IMR-90 (cell line): Measurements from ENCODE around the gene LPIN1. TPM values are rescaled to one million over a fixed set of nuclear protein-coding genes. Genes with fewer than 3 reads are reported as not detected.

Experiments
- ATAC-seq: fragments of 200-7000 bp; cut with Tn5 transposase; 2 replicates; pipeline ENCODE4 v1.9.1; 2020; ENCODE audit warnings: low read depth, mild to moderate bottlenecking, moderate library complexity
- BruUV-seq: library from RNA; stranded (reverse); fragments of 400-500 nt; replicated peaks from 2 replicates; lab custom pipeline; 2021; lab: Mats Ljungman, UMichigan
- CTCF ChIA-PET: fragments of 300-600 bp; formaldehyde crosslinking; extraction: SDS; loops from one replicate; lab custom pipeline; 2021; ENCODE audit warnings: antibody characterized with exemption; lab: Yijun Ruan, JAX
- POLR2A ChIA-PET: fragments of 300-600 bp; sonication (Branson Sonifier 250); formaldehyde crosslinking; loops from one replicate; lab custom pipeline; 2022; ENCODE audit warnings: antibody characterized with exemption; ENCODE audit not compliant: unreplicated experiment; lab: Charles Lee
- DNase-seq: peaks from one replicate; pipeline ENCODE4 v3.0.0; 2013
- H2AFZ ChIP-seq: replicated peaks from 2 replicates; pipeline ENCODE3; 2013; ENCODE audit warnings: low read length, mild to moderate bottlenecking; ENCODE audit not compliant: poor library complexity
- H2AK5ac ChIP-seq: 2 replicates; pipeline ENCODE4 v1.6.1; 2013; ENCODE audit warnings: low read depth, low read length, inconsistent platforms
- H2AK9ac ChIP-seq: replicated peaks from 2 replicates; pipeline ENCODE3; 2013; ENCODE audit warnings: mild to moderate bottlenecking, low read depth, low read length, moderate library complexity; ENCODE audit not compliant: poor library complexity
- H2BK120ac ChIP-seq: 2 replicates; pipeline ENCODE4 v1.6.1; 2013; ENCODE audit warnings: low read depth, low read length, inconsistent platforms
- H2BK15ac ChIP-seq: 3 replicates; pipeline ENCODE4 v1.6.1; 2013; ENCODE audit warnings: low read depth, low read length, inconsistent platforms
- H2BK20ac ChIP-seq: 2 replicates; pipeline ENCODE4 v1.6.1; 2013; ENCODE audit warnings: low read depth, mild to moderate bottlenecking, inconsistent platforms, low read length, moderate library complexity
- H2BK5ac ChIP-seq: 2 replicates; pipeline ENCODE4 v1.6.1; 2013; ENCODE audit warnings: mild to moderate bottlenecking, low read depth, low read length, inconsistent platforms; ENCODE audit not compliant: poor library complexity, severe bottlenecking
- H3K14ac ChIP-seq: replicated peaks from 2 replicates; pipeline ENCODE4 v1.6.1; 2013; ENCODE audit warnings: low read depth, low read length, inconsistent platforms
- H3K18ac ChIP-seq: 2 replicates; pipeline ENCODE4 v1.6.1; 2013; ENCODE audit warnings: low read depth, low read length, control low read depth
- H3K23ac ChIP-seq: 2 replicates; pipeline ENCODE4 v1.6.1; 2013; ENCODE audit warnings: low read depth, low read length, inconsistent platforms
- H3K27ac ChIP-seq: 2 replicates; pipeline ENCODE4 v1.5.1; 2013; ENCODE audit warnings: mild to moderate bottlenecking, control low read depth, low read length; ENCODE audit not compliant: insufficient read depth
- H3K27me3 ChIP-seq: 2 replicates; pipeline ENCODE4 v1.6.1; 2013; ENCODE audit warnings: low read length; ENCODE audit not compliant: control insufficient read depth, insufficient read depth
- H3K36me3 ChIP-seq: 2 replicates; pipeline ENCODE4 v1.6.1; 2013; ENCODE audit warnings: low read length, mixed read lengths; ENCODE audit not compliant: control insufficient read depth, insufficient read depth
- H3K4ac ChIP-seq: 2 replicates; pipeline ENCODE4 v1.6.1; 2013; ENCODE audit warnings: low read depth, low read length, inconsistent platforms
- H3K4me1 ChIP-seq: 2 replicates; pipeline ENCODE4 v1.6.1; 2013; ENCODE audit warnings: low read length, mixed read lengths; ENCODE audit not compliant: control insufficient read depth, insufficient read depth
- H3K4me2 ChIP-seq: 2 replicates; pipeline ENCODE4 v1.6.1; 2013; ENCODE audit warnings: low read depth, mild to moderate bottlenecking, control low read depth, low read length, moderate library complexity
- H3K4me3 ChIP-seq: 2 replicates; pipeline ENCODE4 v1.5.1; 2013; ENCODE audit warnings: low read depth, mild to moderate bottlenecking, control low read depth, low read length, moderate library complexity; ENCODE audit not compliant: insufficient read depth
- H3K56ac ChIP-seq: 2 replicates; pipeline ENCODE4 v1.6.1; 2013; ENCODE audit warnings: low read length, inconsistent platforms; ENCODE audit not compliant: insufficient read depth; ENCODE audit errors: extremely low read depth
- H3K79me1 ChIP-seq, 2 experiments: 2 replicates each; pipeline ENCODE4 v1.6.1; 2013; ENCODE audit warnings: low read length in 2 of 2, inconsistent platforms in 1 of 2, low read depth in 1 of 2
- H3K9ac ChIP-seq: 2 replicates; pipeline ENCODE4 v1.6.1; 2013; ENCODE audit warnings: low read depth, low read length, control low read depth
- H3K9me1 ChIP-seq: 2 replicates; pipeline ENCODE4 v1.6.1; 2013; ENCODE audit warnings: low read length, inconsistent platforms; ENCODE audit not compliant: insufficient read depth
- H3K9me3 ChIP-seq: 2 replicates; pipeline ENCODE4 v1.6.1; 2013; ENCODE audit warnings: low read length; ENCODE audit not compliant: control insufficient read depth, insufficient read depth
- H4K20me1 ChIP-seq: 2 replicates; pipeline ENCODE4 v1.6.1; 2013; ENCODE audit warnings: low read length, inconsistent platforms; ENCODE audit not compliant: insufficient read depth
- H4K5ac ChIP-seq: 2 replicates; pipeline ENCODE4 v1.6.1; 2013; ENCODE audit warnings: mild to moderate bottlenecking, low read depth, low read length, control low read depth
- H4K8ac ChIP-seq, 2 experiments: 2 replicates each; pipeline ENCODE4 v1.6.1; 2013; ENCODE audit warnings: low read depth in 2 of 2, low read length in 2 of 2, control low read depth in 1 of 2, inconsistent platforms in 1 of 2
- H4K91ac ChIP-seq: 2 replicates; pipeline ENCODE4 v1.6.1; 2013; ENCODE audit warnings: low read depth, low read length, inconsistent platforms; ENCODE audit not compliant: insufficient read depth
- BHLHE40 ChIP-seq: fragments of 150-350 bp; IDR thresholded peaks from 2 replicates; pipeline ENCODE4 v1.6.1; 2016; ENCODE audit warnings: mild to moderate bottlenecking, low read depth, low read length
- CEBPB ChIP-seq: IDR thresholded peaks from 2 replicates; pipeline ENCODE4 v1.6.1; 2012; ENCODE audit warnings: low read depth, low read length, improper control_type of control experiment
- CHD1 ChIP-seq: IDR thresholded peaks from 2 replicates; pipeline ENCODE4 v1.6.1; 2012; ENCODE audit warnings: low read depth, low read length, improper control_type of control experiment
- FOS ChIP-seq: fragments of 150-350 bp; IDR thresholded peaks from 2 replicates; pipeline ENCODE4 v1.6.1; 2016; ENCODE audit warnings: low read depth, low read length
- MAZ ChIP-seq: IDR thresholded peaks from 2 replicates; pipeline ENCODE4 v1.6.1; 2012; ENCODE audit warnings: low read depth, mild to moderate bottlenecking, low read length, improper control_type of control experiment, moderate library complexity, borderline replicate concordance
- NFE2L2 ChIP-seq: fragments of 150-350 bp; IDR thresholded peaks from 2 replicates; pipeline ENCODE4 v1.6.1; 2016; ENCODE audit warnings: low read depth, mild to moderate bottlenecking, low read length
- POLR2A ChIP-seq: IDR thresholded peaks from 2 replicates; pipeline ENCODE4 v1.6.1; 2012; ENCODE audit warnings: mild to moderate bottlenecking, low read depth, low read length
- RAD21 ChIP-seq: IDR thresholded peaks from 2 replicates; pipeline ENCODE4 v1.6.1; 2012; ENCODE audit warnings: low read length, improper control_type of control experiment
- RCOR1 ChIP-seq: IDR thresholded peaks from 2 replicates; pipeline ENCODE4 v1.6.1; 2012; ENCODE audit warnings: mild to moderate bottlenecking, low read length, improper control_type of control experiment; ENCODE audit not compliant: insufficient replicate concordance
- RFX5 ChIP-seq: IDR thresholded peaks from 2 replicates; pipeline ENCODE4 v1.8.0; 2012; ENCODE audit warnings: low read depth, mild to moderate bottlenecking, low read length, moderate library complexity
- SMC3 ChIP-seq: fragments of 150-350 bp; IDR thresholded peaks from 2 replicates; pipeline ENCODE4 v1.6.1; 2016; ENCODE audit warnings: low read depth, mild to moderate bottlenecking, antibody characterized with exemption, low read length, moderate library complexity
- WGBS, 2 experiments: methylation state at CpG; one replicate each; pipeline versions ENCODE4 v1.1.5 to v1.1.7; 2013; ENCODE audit warnings: missing lambda C conversion rate in 2 of 2; ENCODE audit not compliant: insufficient read length in 1 of 2; ENCODE audit errors: extremely low coverage in 2 of 2; 5-methylcytosine and 5-hydroxymethylcytosine counted together
- dilution Hi-C: fragments of 300-500 bp; cut with HindIII; formaldehyde crosslinking; loops from one replicate; pipeline ENCODE4 v1.14.3; 2018; ENCODE audit warnings: low sequenced_read_pairs; ENCODE audit not compliant: unreplicated experiment
- in situ Hi-C: fragments of 300-500 bp; cut with MboI; formaldehyde crosslinking; loops from 3 replicates; pipeline ENCODE4 v1.14.3; 2019; ENCODE audit warnings: low sequenced_read_pairs, inconsistent platforms, mixed read lengths
- intact Hi-C: fragments of 100-400 bp; cut with micrococcal nuclease; formaldehyde crosslinking; loops from 2 replicates; pipeline ENCODE4 v1.10.0; 2022
- polyA plus RNA-seq, 3 experiments: library from polyadenylated mRNA; depleted of rRNA; stranded (reverse); fragments of >200 nt; gene quantifications; 2 replicates each; pipeline ENCODE4 v1.2.3, GENCODE V29; 2012; ENCODE audit warnings: low replicate concordance in 1 of 3
- total RNA-seq: library from RNA; depleted of rRNA; stranded (reverse); fragments of >200 nt; gene quantifications from 2 replicates; pipeline ENCODE4 v1.2.3, GENCODE V29; 2012
- TF ChIP-seq, protein P1 (sequence below): fragments of 150-350 bp; IDR thresholded peaks from 2 replicates; pipeline ENCODE4 v1.6.1; 2017; ENCODE audit warnings: mild to moderate bottlenecking, antibody characterized with exemption, low read length, low read depth
- TF ChIP-seq, protein P2 (sequence below): conservative IDR thresholded peaks from 2 replicates; pipeline ENCODE4 v1.5.1; 2012; ENCODE audit warnings: mild to moderate bottlenecking, low read depth, low read length, improper control_type of control experiment
- TF ChIP-seq, protein P3 (sequence below): fragments of 150-350 bp; IDR thresholded peaks from 2 replicates; pipeline ENCODE4 v1.6.1; 2016; ENCODE audit warnings: low read depth, mild to moderate bottlenecking, low read length, moderate library complexity, borderline replicate concordance

The LPIN1 gene
- total and polyA plus RNA-seq, 2 of the 4 experiments (the other 2 are of a cell fraction), result 21.3 to 25.1 TPM

DNA sequence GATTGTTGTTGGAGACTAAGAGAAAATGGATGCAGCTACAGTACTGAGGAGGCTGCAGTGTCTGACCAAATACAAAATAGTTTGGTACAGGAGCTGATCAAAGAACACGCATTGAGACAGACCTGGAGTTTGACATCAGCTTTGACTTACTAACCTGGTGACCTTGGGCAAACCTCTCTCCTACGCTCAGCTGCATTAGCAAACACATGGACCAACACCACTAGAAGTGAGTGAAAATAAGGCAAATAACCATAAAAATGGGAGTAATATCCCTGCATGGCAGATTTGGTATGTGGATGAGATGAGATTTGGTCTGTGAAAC, 126.5 kb downstream of the LPIN1 start:
- Histone ChIP-seq H2BK5ac (no peak overlapping the region), H3K4me2 (no peak overlapping the region), H2BK20ac (no peak overlapping the region), H4K20me1 (no peaks in the 10 kb centered on the region), H3K14ac (no peak overlapping the region), H3K27me3 (peaks cover 13% of the 10 kb centered on the region), H3K27ac (no peak overlapping the region), H2BK120ac (no peak overlapping the region), H3K4ac (no peak overlapping the region), H2BK15ac (no peak overlapping the region), H2AK9ac (no peak overlapping the region), H3K4me3 (no peak overlapping the region), H3K9me3 (peaks cover 1% of the 10 kb centered on the region; the same call in 1 of the 2 replicates), H3K9me1 (no peaks in the 10 kb centered on the region), H4K8ac (no peak overlapping the region), H4K5ac (no peak overlapping the region; the same call in 1 of the 2 replicates), H2AK5ac (no peak overlapping the region), H2AFZ (no peak overlapping the region), H3K9ac (no peak overlapping the region), H3K79me1 (no peaks in the 10 kb centered on the region), H3K4me1 (peaks cover 4% of the 10 kb centered on the region), H3K18ac (peak overlapping the region; percentile 66), H4K91ac (no peak overlapping the region), H3K23ac (no peak overlapping the region), H3K56ac (no peak overlapping the region), H3K36me3 (no peaks in the 10 kb centered on the region)
- intact Hi-C loops (no loop called here), dilution Hi-C loops (no loop called here), in situ Hi-C loops (no loop called here)
- POLR2A ChIA-PET, result no interaction called here
- TF ChIP-seq SMC3, result no peak
- TF ChIP-seq, protein P1, sequence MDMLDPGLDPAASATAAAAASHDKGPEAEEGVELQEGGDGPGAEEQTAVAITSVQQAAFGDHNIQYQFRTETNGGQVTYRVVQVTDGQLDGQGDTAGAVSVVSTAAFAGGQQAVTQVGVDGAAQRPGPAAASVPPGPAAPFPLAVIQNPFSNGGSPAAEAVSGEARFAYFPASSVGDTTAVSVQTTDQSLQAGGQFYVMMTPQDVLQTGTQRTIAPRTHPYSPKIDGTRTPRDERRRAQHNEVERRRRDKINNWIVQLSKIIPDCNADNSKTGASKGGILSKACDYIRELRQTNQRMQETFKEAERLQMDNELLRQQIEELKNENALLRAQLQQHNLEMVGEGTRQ, result no peak
- TF ChIP-seq RAD21, result no peak
- TF ChIP-seq, protein P2, sequence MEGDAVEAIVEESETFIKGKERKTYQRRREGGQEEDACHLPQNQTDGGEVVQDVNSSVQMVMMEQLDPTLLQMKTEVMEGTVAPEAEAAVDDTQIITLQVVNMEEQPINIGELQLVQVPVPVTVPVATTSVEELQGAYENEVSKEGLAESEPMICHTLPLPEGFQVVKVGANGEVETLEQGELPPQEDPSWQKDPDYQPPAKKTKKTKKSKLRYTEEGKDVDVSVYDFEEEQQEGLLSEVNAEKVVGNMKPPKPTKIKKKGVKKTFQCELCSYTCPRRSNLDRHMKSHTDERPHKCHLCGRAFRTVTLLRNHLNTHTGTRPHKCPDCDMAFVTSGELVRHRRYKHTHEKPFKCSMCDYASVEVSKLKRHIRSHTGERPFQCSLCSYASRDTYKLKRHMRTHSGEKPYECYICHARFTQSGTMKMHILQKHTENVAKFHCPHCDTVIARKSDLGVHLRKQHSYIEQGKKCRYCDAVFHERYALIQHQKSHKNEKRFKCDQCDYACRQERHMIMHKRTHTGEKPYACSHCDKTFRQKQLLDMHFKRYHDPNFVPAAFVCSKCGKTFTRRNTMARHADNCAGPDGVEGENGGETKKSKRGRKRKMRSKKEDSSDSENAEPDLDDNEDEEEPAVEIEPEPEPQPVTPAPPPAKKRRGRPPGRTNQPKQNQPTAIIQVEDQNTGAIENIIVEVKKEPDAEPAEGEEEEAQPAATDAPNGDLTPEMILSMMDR, result no peak
- TF ChIP-seq RCOR1, result no peak
- TF ChIP-seq CEBPB, result no peak
- TF ChIP-seq RFX5, result no peak
- TF ChIP-seq, protein P3, sequence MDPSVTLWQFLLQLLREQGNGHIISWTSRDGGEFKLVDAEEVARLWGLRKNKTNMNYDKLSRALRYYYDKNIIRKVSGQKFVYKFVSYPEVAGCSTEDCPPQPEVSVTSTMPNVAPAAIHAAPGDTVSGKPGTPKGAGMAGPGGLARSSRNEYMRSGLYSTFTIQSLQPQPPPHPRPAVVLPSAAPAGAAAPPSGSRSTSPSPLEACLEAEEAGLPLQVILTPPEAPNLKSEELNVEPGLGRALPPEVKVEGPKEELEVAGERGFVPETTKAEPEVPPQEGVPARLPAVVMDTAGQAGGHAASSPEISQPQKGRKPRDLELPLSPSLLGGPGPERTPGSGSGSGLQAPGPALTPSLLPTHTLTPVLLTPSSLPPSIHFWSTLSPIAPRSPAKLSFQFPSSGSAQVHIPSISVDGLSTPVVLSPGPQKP, result no peak
- TF ChIP-seq POLR2A, result no peak
- TF ChIP-seq BHLHE40, result no peak
- TF ChIP-seq FOS, result no peak
- no peak for TF ChIP-seq CHD1
- no peak for TF ChIP-seq MAZ
- TF ChIP-seq NFE2L2, result no peak
- no peak for DNase-seq
- CTCF ChIA-PET, result no interaction called here
- ATAC-seq, result no peak
- BruUV-seq, result no TSS peak
- WGBS, 2 experiments, result no CpG with 5 or more reads among the region's 2 CpGs
